ENCODE measurements around the gene RFLNA. TPM values are rescaled to one million over a fixed set of nuclear protein-coding genes. Genes with fewer than 3 reads are reported as not detected.
"Not testable (repeated sequence)": the region's sequence is repeated elsewhere in the genome, so short reads cannot be mapped to it uniquely, and the experiment has no call there.

RFLNA gene
- total and polyA plus RNA-seq, 7 experiments from 2014 or later = 0.09 TPM; not detected in 6

- H3K9me3 Mint-ChIP-seq = peaks cover 0 to 19% (median 12%) of the 10 kb centered on the region in 11 donors
- H3K27me3 Mint-ChIP-seq; CTCF ChIA-PET; DNase-seq; H3K27me3 ChIP-seq (ENCODE audit: control insufficient read depth in 2 of 2, insufficient read depth in 2 of 2, low read length in 2 of 2); ATAC-seq; POLR2A ChIA-PET; H3K4me3 Mint-ChIP-seq; intact Hi-C loops (cut with micrococcal nuclease); H3K4me3 ChIP-seq (ENCODE audit: low read length); H3K4me1 Mint-ChIP-seq; H3K27ac ChIP-seq (ENCODE audit: low read depth, low read length); H3K4me1 ChIP-seq (ENCODE audit: control insufficient read depth in 2 of 2, insufficient read depth in 2 of 2, low read length in 2 of 2); H3K27ac Mint-ChIP-seq: not testable (repeated sequence)
- Histone ChIP-seq H3K9me3 (ENCODE audit: control insufficient read depth in 2 of 3, low read length in 3 of 3) (peaks cover 6 to 22% (median 9%) of the 10 kb centered on the region in 3 experiments), H3K36me3 (ENCODE audit: control insufficient read depth in 2 of 3, insufficient read depth in 3 of 3, low read length in 3 of 3) (peaks cover 0 to 45% (median 8%) of the 10 kb centered on the region in 3 experiments)
- H3K36me3 Mint-ChIP-seq = peaks cover 4 to 33% (median 19%) of the 10 kb centered on the region in 5 donors
Measured at GRCh38 chr12:124322999-124323328, 28.1 kb downstream of the RFLNA start.

- no peaks in the 10 kb centered on the region for H3K27me3 Mint-ChIP-seq
- Histone ChIP-seq H3K27ac (ENCODE audit: low read depth, low read length) (no peak overlapping the region), H3K4me1 (ENCODE audit: control insufficient read depth in 2 of 2, insufficient read depth in 2 of 2, low read length in 2 of 2) (no peaks in the 10 kb centered on the region), H3K36me3 (ENCODE audit: control insufficient read depth in 2 of 3, insufficient read depth in 3 of 3, low read length in 3 of 3) (peaks cover 0 to 55% (median 8%) of the 10 kb centered on the region in 3 experiments), H3K9me3 (ENCODE audit: control insufficient read depth in 2 of 3, low read length in 3 of 3) (peaks cover 6 to 22% (median 9%) of the 10 kb centered on the region in 3 experiments), H3K27me3 (ENCODE audit: control insufficient read depth in 2 of 2, insufficient read depth in 2 of 2, low read length in 2 of 2) (no peaks in the 10 kb centered on the region), H3K4me3 (ENCODE audit: low read length) (no peak overlapping the region)
- DNase-seq (no peak), ATAC-seq (peak; percentile 27)
- intact Hi-C loops (cut with micrococcal nuclease) = no loop called here
- peaks cover 4 to 33% (median 19%) of the 10 kb centered on the region in 5 donors for H3K36me3 Mint-ChIP-seq
- ChIA-PET CTCF (no interaction called here), POLR2A (no interaction called here)
- no peak overlapping the region for H3K4me3 Mint-ChIP-seq
- peaks cover 0 to 2% (median 0%) of the 10 kb centered on the region in 7 donors for H3K4me1 Mint-ChIP-seq
- H3K27ac Mint-ChIP-seq = peak overlapping the region in 3 of 9 donors; percentile 5 to 56 (median 28)
- H3K9me3 Mint-ChIP-seq = peaks cover 0 to 19% (median 12%) of the 10 kb centered on the region in 11 donors
Measured at GRCh38 chr12:124323771-124324530, 29.1 kb downstream of the RFLNA start.

- Mint-ChIP-seq H3K27me3 (no peaks in the 10 kb centered on the region), H3K9me3 (peaks cover 0 to 19% (median 12%) of the 10 kb centered on the region in 11 donors), H3K36me3 (peaks cover 7 to 41% (median 19%) of the 10 kb centered on the region in 5 donors), H3K4me3 (no peak overlapping the region), H3K27ac (no peak overlapping the region), H3K4me1 (peaks cover 0 to 4% (median 0%) of the 10 kb centered on the region in 7 donors)
- Histone ChIP-seq H3K4me1 (ENCODE audit: control insufficient read depth in 2 of 2, insufficient read depth in 2 of 2, low read length in 2 of 2) (no peaks in the 10 kb centered on the region), H3K27me3 (ENCODE audit: control insufficient read depth in 2 of 2, insufficient read depth in 2 of 2, low read length in 2 of 2) (no peaks in the 10 kb centered on the region), H3K9me3 (ENCODE audit: control insufficient read depth in 2 of 3, low read length in 3 of 3) (peaks cover 6 to 22% (median 9%) of the 10 kb centered on the region in 3 experiments), H3K27ac (ENCODE audit: low read depth, low read length) (no peak overlapping the region), H3K36me3 (ENCODE audit: control insufficient read depth in 2 of 3, insufficient read depth in 3 of 3, low read length in 3 of 3) (peaks cover 0 to 65% (median 8%) of the 10 kb centered on the region in 3 experiments), H3K4me3 (ENCODE audit: low read length) (no peak overlapping the region)
- CTCF ChIA-PET = no interaction called here
- POLR2A ChIA-PET = no interaction called here
- DNase-seq (no peak), ATAC-seq (no peak)
- intact Hi-C loops (cut with micrococcal nuclease) = no loop called here
Measured at GRCh38 chr12:124324803-124325705, 30.2 kb downstream of the RFLNA start.

- Histone ChIP-seq H3K4me3 (ENCODE audit: low read length) (no peak overlapping the region), H3K36me3 (ENCODE audit: control insufficient read depth in 2 of 3, insufficient read depth in 3 of 3, low read length in 3 of 3) (peaks cover 0 to 73% (median 8%) of the 10 kb centered on the region in 3 experiments), H3K9me3 (ENCODE audit: control insufficient read depth in 2 of 3, low read length in 3 of 3) (peaks cover 6 to 22% (median 9%) of the 10 kb centered on the region in 3 experiments), H3K27ac (ENCODE audit: low read depth, low read length) (no peak overlapping the region), H3K4me1 (ENCODE audit: control insufficient read depth in 2 of 2, insufficient read depth in 2 of 2, low read length in 2 of 2) (no peaks in the 10 kb centered on the region), H3K27me3 (ENCODE audit: control insufficient read depth in 2 of 2, insufficient read depth in 2 of 2, low read length in 2 of 2) (no peaks in the 10 kb centered on the region)
- CTCF ChIA-PET = no interaction called here
- peaks cover 0 to 4% (median 0%) of the 10 kb centered on the region in 7 donors for H3K4me1 Mint-ChIP-seq
- no peak overlapping the region for H3K27ac Mint-ChIP-seq
- H3K9me3 Mint-ChIP-seq = peaks cover 0 to 19% (median 12%) of the 10 kb centered on the region in 11 donors
- H3K36me3 Mint-ChIP-seq = peaks cover 11 to 45% (median 19%) of the 10 kb centered on the region in 5 donors
- H3K27me3 Mint-ChIP-seq = no peaks in the 10 kb centered on the region
- H3K4me3 Mint-ChIP-seq = no peak overlapping the region
- DNase-seq (no peak), ATAC-seq (no peak)
- POLR2A ChIA-PET = no interaction called here
- intact Hi-C loops (cut with micrococcal nuclease) = no loop called here
Measured at GRCh38 chr12:124326104-124326503, 31.2 kb downstream of the RFLNA start.

GRCh38 chr12:124326871-124327270 is 32.0 kb downstream of the RFLNA start:
- H3K27me3 Mint-ChIP-seq = no peaks in the 10 kb centered on the region

GRCh38 chr12:124327362-124328043 is 32.6 kb downstream of the RFLNA start:
- POLR2A ChIA-PET = no interaction called here
- Mint-ChIP-seq H3K36me3 (peaks cover 11 to 47% (median 19%) of the 10 kb centered on the region in 5 donors), H3K27me3 (no peaks in the 10 kb centered on the region), H3K4me1 (peaks cover 0 to 4% (median 0%) of the 10 kb centered on the region in 7 donors), H3K9me3 (peaks cover 0 to 19% (median 11%) of the 10 kb centered on the region in 11 donors), H3K4me3 (no peak overlapping the region), H3K27ac (no peak overlapping the region)
- Histone ChIP-seq H3K4me1 (ENCODE audit: control insufficient read depth in 2 of 2, insufficient read depth in 2 of 2, low read length in 2 of 2) (no peaks in the 10 kb centered on the region), H3K36me3 (ENCODE audit: control insufficient read depth in 2 of 3, insufficient read depth in 3 of 3, low read length in 3 of 3) (peaks cover 0 to 87% (median 8%) of the 10 kb centered on the region in 3 experiments), H3K4me3 (ENCODE audit: low read length) (no peak overlapping the region), H3K27me3 (ENCODE audit: control insufficient read depth in 2 of 2, insufficient read depth in 2 of 2, low read length in 2 of 2) (no peaks in the 10 kb centered on the region), H3K9me3 (ENCODE audit: control insufficient read depth in 2 of 3, low read length in 3 of 3) (peaks cover 6 to 22% (median 9%) of the 10 kb centered on the region in 3 experiments), H3K27ac (ENCODE audit: low read depth, low read length) (no peak overlapping the region)
- ATAC-seq (no peak), DNase-seq (no peak)
- CTCF ChIA-PET = no interaction called here
- intact Hi-C loops (cut with micrococcal nuclease) = no loop called here

More at GRCh38 chr12:124326871-124327270, 32.0 kb downstream of the RFLNA start:
- H3K4me3 ChIP-seq (ENCODE audit: low read length) = no peak overlapping the region
- H3K4me1 ChIP-seq (ENCODE audit: control insufficient read depth in 2 of 2, insufficient read depth in 2 of 2, low read length in 2 of 2) = no peaks in the 10 kb centered on the region
- ChIA-PET CTCF (no interaction called here), POLR2A (no interaction called here)
- DNase-seq = no peak
- no peak for ATAC-seq
- intact Hi-C loops (cut with micrococcal nuclease) = no loop called here
- no peak overlapping the region for H3K27ac ChIP-seq (ENCODE audit: low read depth, low read length)
- Mint-ChIP-seq H3K36me3 (peaks cover 11 to 45% (median 19%) of the 10 kb centered on the region in 5 donors), H3K27ac (no peak overlapping the region), H3K4me1 (peaks cover 0 to 4% (median 0%) of the 10 kb centered on the region in 7 donors), H3K9me3 (peaks cover 0 to 19% (median 12%) of the 10 kb centered on the region in 11 donors), H3K4me3 (no peak overlapping the region)
- peaks cover 0 to 81% (median 8%) of the 10 kb centered on the region in 3 experiments for H3K36me3 ChIP-seq (ENCODE audit: control insufficient read depth in 2 of 3, insufficient read depth in 3 of 3, low read length in 3 of 3)
- no peaks in the 10 kb centered on the region for H3K27me3 ChIP-seq (ENCODE audit: control insufficient read depth in 2 of 2, insufficient read depth in 2 of 2, low read length in 2 of 2)
- H3K9me3 ChIP-seq (ENCODE audit: control insufficient read depth in 2 of 3, low read length in 3 of 3) = peaks cover 6 to 22% (median 9%) of the 10 kb centered on the region in 3 experiments

Measured in naive thymus-derived CD4-positive, alpha-beta T cell (primary cell).